Colon (tissue), 2 donors: ENCODE results near the gene CDK9.

Experiments used
- FAIRE-seq: peaks from 2 replicates; lab custom pipeline; 2012; peaks lifted over from hg19 to GRCh38; lab: Jason Lieb, UNC
- donor health status: control.
- donor health status: control.

CDK9 gene

DNA sequence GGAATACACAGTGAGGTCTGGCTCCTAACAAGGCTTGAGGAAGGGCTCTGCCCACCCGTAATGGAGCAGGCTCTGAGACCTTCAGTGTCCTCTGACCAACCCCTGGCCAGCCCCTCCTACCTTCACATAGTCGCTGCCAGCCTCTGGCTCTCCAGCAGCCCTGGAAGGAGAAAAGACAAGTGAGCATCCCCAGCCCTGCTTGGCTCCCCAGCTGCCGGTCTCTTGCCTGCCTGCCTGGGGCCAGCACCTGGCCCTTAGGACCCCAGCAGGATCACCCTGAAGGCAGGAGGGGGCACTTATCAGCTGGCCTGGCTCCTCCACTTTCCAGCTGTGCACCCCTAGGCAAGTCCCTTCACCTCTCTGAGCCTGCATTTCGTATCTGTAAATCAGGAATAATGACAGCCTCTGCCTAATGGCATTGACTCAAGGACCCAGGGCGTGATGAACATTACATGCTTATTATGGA, 24.3 kb upstream of the CDK9 start:
- FAIRE-seq = no peak

DNA sequence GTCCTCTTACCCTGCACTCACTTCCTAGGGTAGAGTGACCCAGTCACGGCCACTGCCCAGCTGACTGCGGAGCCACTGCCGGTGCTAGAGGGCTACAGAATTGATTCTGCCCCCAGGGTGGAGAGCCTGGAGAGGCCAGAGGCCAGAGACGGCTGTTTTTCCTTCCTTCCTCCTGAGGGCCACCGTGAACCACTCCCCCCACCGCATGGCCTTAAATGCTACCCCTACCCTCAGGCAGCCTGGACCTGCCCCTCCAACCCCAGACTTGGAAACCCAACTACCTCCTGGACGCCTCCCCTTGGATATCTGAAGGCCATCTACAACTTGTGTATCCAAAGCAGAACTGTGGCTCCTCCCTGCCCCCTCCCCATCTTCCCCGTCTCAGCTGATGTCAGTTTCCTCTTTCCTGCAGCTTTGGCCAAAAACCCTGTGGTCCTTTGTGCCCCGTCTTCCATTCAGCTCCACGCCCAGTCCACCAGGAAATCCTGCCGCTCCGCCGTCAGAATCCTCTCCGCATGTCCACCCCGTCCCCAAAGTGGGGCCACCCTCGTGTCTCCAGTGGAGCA, 23.6 kb upstream of the CDK9 start:
- FAIRE-seq = no peak

DNA sequence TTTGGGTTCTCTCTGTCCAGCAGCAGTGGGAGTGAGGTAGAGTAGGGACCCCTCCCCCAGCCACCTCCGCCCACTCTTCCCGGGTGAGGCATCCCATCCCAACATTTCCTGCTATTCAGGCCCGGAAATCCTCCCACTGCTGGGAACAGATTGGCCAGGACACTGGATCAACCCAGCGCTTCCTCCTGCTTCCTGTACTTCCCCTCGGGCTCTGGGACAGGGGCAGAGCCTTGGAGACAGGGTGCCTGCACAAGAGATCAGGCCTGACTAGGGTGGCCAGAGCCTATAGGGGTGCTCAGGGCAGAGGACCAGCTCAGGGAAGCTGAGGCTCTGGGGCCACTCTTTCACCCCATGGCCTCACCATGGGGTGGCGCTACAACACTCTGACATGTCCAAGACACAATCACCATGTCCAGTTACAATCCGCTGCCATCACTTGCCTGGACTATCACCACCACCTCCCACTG, 21.9 kb upstream of the CDK9 start:
- FAIRE-seq = no peak

DNA sequence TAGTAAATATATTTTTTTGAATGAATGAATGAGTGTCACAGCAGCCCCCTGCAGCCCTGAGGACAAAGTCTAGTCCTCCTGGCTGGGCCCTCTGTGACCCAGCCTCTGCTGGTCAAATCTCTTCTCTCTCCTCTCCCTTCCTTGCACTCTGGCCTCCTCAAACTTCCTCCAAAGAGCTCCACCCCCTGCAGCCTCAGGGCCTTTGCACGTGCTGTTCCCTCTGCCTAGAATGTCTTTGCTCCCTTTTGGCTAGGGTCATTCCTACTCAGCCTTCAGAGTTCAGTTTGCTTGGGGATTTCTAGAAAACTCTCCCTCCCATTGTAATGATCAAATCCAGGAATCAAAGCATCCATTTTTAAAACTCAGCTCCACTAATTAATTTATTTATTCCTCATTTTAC, 20.4 kb upstream of the CDK9 start:
- no peak for FAIRE-seq

DNA sequence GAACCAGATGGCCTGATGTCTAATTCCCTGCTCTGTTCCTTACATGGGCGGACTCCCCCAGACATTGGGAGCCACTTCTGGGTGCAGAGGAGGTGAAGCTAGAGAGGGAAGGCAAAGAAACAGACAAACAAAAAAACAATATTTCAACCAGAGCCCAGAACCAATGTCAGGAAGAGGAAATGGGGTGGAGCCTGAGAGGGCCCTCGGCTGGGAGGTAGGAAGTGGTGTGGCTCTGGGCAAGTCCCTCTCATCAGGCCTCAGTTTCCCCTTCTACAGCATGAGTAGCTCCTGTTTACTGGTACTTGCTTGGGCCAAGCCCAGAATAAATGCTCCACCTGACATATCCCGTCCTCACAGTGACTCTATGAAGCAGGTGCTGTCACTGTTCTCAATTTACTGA, 18.4 kb upstream of the CDK9 start:
- FAIRE-seq = no peak

DNA sequence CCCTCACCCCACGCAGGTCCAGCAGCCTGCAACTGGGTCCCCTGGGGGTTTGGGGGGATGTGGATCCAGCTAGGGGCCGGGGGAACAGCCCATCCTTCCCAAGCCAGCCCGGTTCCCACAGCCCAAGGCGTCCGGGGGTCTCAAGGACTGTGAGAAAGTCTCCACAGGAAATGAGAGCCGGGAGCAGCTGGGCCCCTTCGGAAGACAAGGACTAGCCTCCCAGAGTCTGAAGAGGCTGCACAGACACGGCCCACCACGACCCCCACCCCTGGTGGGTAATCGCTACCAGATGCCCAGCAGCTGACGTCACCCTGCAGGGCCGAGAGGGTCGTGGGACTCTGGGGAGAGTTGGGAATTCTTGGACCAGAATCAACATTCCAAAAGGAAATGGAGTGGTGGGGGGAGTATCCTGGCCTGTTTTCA, 17.9 kb upstream of the CDK9 start:
- FAIRE-seq = no peak

DNA sequence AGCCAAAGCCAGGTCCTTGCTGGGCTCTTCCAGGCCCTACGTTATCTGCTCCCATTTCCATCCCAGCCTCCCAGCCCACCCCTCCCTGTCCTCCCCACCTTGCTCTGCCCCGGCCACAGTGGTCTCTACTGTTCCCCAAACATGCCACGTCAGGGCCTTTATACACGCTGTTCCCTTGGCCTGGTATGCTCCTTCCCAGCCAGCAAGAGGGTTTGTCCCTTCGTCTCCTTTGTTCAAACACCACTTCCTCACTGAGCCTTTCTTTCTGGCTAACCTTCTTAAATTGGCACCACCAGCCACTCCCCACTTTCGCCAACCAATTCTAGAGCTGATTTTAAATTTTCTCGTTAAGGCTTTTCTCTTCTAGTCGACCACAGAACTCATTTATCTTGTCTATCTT, 17.1 kb upstream of the CDK9 start:
- no peak for FAIRE-seq

DNA sequence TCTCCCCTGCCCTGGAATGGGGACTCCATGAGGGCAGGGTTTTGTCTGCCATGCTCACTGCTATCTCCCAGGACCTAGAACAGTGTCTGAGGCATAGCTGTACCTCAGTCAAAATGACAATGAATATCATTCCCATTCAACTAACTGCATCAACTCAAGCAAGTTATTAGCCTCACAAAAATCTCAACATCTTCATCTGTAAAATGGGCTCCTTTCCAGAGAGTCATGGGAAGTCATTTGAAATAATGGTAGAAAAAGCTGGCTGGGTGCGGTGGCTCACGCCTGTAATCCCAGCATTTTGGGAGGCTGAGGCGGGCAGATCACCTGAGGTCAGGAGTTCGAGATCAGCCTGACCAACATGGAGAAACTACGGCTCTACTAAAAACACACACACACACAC, 16.7 kb upstream of the CDK9 start:
- no peak for FAIRE-seq

DNA sequence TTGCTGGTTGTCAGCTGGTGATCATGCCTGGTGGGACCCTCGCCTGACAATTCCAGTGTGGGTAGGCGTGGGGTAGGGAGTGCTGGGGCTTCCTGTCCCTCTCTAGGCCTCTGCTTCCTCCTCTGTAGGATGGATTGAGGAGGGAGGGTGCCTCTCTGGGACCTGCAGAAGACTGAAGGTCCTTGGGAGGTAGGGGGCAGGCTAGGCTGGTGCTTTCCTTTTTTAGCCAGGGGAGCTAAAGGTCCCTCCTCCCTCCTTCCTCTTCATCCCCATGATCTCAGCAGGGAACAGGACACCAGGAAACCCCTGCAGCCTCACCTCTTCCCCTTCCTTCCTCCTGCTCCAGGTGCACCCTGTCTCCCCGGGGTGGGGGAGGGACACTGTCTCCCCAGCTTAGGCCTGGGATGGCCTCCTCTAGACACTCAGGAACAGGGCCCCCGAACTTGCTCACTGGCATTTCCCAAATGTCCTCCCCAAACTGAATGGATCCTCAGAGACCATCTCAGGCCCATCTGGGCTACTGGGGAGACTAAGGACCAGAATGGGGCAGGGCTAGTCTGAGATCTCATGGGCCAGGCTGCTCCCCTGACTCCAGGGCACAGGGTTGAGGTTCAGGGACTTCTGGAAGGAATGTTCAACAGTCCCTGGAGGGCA, 15.8 kb upstream of the CDK9 start:
- no peak for FAIRE-seq

DNA sequence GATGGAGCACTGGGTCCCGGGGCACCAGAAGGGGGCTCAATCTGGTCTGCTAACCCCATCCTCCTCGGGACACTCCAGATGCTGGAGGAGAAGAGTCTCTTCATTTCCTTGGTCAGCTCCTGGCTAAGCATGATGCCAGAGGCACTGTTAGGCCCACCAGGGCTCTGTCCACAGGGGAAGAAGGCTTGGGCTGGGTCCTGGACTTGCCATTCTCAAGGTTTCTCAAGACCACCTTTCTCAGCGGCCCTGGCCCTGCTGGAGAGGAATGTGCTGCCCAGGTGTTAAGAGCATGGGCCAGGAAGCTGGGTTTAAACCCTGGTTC, 15.3 kb upstream of the CDK9 start:
- no peak for FAIRE-seq

DNA sequence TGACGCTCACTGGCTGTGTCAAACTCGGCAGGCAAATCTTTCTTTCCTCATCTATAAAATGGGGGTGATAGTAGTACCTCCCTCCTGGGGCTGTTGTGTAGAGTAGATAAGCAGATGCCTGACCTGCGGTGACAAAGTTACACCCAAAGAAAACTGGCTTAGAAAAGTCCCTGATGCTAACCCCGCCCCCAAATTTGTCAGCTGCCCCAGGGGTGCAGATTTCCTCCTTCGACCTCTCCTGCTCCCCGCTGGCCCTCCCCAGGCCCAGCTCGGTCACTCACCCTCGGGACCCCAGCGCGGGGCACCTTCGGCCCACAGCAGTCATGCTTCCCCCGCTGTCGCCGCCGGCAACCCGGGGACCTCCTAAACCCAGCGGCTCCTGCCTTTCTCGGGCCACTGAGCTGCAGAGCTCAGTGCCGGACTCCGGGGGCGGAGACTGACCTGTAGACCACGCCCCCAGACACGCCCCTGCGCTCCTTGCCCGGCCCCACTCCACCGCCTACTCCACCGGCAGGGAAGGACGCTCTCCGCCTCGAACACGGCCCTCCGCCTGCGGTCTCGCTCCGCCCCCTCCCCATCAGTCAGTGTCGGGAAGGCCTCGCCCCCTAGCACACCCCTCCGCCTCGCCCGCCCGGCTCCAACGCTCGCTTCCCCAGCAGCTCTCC, 14.8 kb upstream of the CDK9 start:
- FAIRE-seq = no peak

DNA sequence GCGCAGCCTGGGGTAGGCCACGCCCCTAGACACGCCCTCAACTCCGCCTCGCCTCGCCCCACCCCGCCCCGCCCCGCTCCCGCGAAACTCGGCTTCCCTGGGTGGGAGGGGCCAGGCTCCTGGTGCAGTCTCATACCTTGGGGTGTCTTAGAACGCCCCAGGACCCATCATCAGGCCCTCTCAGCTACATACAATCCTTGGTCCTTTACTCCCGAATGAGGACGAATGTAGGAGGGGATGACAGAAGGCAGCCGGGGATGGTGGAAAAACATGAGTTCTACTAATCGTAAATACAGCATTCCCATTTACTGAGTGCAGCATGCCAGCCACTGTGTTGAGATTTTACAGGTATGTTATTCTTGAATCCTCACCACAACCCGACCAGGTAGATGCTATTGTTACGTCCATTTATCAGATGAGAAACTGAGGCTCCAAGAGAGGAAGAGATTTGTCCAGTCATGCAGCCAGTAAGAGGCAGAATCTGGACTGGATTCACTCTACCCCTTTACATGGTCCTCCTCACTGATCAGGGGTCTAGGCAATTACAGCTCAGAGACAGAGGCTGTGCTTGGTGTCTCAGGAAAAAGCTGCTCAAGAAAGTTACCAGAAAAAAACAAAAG, 14.2 kb upstream of the CDK9 start:
- FAIRE-seq = no peak

DNA sequence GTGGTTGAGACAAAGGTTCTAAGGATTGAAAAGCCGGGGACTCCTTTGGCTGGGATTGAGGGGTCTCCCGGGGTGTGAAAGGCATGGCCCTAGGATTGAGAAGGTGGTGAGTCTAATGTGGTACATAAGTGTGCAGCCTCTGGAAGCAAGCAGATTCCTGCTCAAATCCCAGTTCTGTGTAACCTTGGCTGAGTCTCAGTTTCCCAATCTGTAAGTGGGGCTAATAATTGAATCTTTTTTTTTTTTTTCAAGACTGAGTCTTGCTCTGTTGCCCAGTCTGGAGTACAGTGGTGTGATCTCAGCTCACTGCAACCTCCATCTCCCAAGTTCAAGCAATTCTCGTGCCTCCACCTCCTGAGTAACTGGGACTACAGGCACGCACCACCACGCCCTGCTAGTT, 13.2 kb upstream of the CDK9 start:
- no peak for FAIRE-seq

DNA sequence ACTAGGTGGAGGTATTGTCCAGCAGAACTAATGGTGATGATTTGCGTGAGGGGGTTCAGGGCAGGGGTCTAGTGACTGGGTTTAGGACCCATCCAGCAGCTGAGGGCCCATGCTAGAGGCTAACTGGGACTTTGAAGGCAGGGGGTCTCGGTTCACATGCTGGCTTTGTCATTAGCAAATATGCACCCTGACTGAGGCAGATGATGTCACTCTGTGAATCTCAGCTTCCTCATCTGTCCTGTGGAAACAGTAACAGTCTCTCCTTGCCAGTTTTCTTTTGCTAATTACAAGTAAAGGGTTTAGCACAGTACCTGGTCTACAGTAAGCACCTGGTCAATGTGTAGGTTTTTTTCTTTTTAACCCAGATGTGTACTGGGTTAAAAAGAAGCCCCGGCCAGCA, 12.6 kb upstream of the CDK9 start:
- FAIRE-seq = no peak

DNA sequence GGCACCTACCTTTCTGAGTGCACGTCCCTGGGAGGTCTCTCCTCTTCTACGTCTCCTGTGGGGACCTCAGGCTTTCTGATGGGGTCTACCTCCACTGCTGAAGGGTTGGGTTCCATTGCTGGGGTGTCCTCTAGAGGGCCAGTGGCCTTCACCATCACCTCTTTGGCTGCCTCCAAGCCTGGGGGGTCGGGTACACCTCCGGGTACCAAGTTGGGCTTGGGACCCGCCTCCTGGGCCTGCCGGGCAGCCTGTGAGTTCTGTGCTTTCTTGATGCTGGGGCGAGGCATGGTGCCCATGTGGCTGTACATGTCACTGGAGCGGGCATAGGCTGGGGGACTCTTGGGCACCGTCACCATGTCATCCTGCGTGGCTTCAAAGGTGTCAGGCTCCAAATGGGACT, 11.9 kb upstream of the CDK9 start:
- no peak for FAIRE-seq

DNA sequence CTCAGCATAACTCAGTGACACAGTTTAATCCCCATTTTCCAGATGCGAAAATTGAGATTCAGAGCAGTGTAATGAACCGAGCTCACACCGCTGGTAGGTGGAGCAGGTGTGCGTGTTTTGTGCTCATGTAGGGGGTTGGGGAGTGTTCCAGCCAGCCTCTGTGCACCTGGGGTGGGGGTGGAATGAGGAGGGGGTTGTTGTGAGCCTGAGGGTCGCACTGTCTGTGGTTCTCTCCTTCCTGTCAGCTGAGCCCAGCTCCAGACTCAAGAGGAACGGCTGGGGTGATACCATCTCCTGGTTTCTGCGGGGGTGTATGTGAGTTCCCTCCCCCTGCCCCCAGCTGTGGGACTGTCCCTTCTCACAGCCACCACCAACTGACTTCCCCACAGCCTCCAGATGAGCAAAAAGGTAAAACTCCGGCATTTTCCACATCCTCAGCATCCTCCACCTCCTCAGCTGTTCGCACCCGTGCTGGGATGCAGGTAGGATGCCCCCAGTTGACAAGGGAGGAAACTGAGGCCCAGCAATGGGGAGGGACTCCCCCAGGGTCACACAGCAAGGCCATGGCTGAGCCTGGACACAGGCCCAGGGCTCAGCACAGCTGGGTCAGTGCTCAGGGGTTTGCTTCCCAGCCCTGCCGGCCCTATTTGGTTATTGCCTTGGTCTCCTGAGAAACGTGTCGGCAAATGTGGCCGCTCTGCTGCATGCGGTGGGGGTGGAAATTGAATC, 9.5 kb upstream of the CDK9 start:
- FAIRE-seq = no peak

DNA sequence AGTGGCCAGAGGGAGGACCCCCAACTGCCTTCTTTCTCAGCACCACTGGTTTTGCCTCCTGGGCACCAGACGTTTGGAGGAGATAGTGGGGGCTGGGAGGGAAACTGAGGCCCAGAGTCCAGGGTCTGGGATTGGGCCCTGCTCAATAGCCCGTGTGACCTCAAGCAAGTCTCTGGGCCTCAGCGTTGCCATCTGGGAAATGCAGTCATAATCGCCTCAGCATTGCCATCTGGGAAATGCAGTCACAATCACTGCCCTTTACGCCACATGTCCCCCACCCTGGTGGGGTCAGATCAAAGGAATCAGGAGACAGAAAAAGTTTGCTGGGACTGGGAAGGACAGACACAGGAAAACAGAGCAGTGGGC, 8.9 kb upstream of the CDK9 start:
- no peak for FAIRE-seq

DNA sequence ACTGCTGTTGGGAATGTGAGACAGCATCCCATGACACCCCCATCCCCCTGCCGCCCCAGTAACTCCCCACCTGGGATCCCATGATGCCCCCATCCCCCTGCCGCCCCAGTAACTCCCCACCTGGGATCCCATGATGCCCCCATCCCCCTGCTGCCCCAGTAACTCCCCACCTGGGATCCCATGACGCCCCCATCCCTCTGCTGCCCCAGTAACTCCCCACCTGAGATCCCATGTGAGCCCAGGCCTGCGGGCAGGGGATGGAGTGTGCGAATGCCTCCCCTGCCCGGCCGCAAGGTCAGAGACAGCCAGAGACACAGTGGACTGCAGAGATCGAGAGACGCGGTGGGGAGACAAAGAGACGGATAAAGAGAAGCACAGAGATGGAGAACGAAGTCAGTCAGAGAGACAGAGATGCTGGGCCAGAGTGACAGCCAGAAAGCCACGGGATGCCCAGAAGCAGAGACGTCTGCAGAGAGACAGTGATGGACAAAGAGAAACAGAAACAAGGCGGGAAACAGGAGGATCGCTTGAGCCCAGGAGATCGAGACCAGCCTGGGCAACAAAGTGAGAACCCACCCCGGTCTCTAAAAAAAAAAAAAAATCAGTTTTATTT, 8.4 kb upstream of the CDK9 start:
- no peak for FAIRE-seq

DNA sequence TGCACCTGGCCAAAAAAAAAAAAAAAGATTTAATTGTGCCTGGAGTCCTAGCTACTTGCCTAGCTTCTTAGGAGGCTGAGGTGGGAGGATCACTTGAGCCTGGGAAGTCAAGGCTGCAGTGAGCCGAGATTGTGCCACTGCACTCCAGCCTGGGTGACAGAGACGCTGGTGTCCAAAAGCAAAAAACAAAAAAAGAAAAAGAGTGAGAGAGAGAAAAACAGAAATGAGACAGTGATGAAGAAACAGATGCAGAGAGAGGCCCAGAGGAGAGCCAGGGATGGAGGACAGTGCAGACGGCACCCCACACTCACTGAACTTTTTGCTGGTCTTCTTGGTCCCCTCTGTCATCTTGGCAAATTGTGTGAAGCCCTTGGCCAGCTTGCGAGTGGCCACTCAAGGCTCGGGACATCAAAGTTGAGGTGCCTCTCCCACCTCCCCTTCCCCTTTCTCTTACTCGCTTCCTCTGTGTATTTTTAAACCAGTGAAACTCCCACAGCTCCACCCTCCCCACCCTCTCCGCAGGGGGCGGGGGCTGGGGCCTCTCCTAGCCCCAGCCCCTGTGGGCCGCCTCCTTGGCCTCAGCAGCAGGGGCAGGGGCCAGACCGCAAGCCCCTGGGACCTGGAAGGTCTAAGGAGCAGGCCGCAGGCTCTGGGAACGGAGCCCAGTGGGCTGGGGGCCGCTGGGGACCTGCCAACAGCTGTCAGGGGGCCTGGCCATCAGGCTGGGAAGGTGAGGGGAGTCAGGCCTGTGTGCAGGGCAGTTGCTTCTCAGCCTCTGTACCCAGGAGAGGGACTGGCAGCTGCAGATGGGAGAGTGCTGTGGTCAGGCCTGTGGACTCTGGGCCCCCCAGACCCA, 7.3 kb upstream of the CDK9 start, which contains the start of gene SH2D3C:
TSS of gene SH2D3C (minus strand) at position 387 of the 856 bp plus-strand sequence. CDS start at position 348, 39 bp downstream.
- FAIRE-seq = no peak

DNA sequence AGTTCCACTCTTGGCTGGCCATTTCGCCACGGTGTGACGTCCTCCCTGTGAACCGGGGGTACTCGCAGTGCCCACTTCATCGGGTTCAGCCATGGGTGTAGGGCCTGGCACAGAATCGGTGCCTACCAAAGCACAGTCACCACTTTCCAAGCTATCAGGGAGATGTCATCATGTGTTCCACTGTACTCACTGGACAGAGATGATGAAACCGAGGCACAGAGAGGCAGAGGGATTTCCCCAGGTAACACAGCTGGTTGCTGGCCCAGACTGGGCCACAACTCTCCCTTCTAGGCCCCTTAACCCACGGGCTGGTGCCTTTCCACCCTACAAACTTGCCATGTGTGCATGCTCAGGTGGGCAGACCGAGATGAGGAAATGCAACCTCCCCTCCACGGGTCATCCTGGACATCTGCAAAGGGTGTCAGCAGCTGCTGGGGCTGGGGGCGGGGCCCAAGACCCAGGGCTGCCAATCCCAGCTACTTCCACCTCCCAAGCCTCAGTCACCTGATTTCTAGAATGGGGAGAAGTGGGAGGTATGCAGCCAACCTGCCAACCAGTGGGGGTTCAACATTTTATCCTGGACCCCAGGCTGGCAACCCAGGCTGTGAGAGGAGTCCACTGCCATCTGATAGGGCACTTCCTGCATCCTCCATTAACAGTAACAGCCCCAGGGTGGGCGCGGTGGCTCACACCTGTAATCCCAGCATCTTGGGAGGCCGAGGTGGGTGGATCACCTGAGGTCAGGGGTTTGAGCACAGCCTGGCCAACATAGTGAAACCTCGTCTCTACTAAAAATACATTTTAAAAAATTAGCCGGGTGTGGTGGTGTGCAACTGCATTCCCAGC, 6.5 kb upstream of the CDK9 start:
- no peak for FAIRE-seq
